Pons (tissue), 1 donor: Measurements from ENCODE around the gene LMO7.

ENCODE experiments used
- DNase-seq: peaks from one replicate; pipeline ENCODE4 v3.0.0-alpha.2; 2016; ENCODE audit warnings: low spot score

The LMO7 gene

DNA sequence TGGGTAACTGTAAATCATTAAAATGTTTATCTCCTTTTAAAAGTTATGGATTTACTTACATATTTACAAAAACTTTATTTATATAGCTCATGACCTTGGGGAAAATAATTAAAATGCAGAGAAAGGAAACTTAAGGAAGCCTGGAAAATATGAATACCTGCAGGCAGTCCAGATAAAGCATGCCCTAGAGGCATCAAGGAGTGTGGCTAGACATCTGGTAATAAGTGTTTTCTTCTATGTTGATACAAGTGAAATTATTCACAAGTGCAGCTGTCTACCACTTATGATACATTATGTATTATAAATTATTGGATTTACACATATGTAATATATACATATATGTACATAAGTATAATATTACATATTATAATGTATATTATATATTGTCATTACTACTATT lies 207.9 kb downstream of the LMO7 start:
- DNase-seq: no peak

DNA sequence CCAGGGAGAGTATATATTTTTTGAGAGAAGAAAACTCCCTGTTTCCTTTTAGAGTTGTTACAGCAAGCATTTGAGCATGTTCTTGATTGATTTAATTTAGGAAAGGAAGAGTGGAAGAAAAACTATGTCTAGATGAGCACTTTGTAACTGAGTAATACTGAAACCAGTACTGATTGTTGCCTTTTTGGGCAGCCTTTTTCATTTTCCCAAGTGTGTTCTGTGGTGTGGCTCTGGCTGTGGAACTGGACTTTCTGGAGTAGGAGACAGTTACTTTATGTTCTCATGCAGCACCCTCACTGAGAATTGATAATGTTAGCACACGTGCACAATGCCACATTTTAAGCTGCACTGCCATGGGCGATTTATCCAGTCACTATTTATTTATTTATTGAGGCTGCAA lies 211.5 kb downstream of the LMO7 start:
- DNase-seq: no peak

DNA sequence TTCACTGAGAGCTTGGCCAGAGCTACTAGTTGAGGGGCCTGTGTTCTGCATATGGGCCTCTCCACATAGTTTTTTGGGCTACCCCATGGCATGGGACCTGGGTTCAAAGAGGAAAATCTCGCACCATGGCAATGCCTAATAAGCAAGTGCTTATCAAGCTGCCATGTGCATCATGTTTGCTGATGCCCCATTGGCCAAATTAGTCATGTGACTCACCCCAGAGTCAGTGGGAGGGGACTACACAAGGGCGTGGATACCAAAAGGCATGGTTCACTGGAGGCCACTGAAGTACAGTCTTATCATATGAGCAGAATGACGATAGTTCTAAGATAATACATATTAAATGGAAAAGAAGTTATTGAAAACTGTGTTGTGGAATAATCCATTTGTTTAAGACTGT lies 214.8 kb downstream of the LMO7 start:
- DNase-seq: no peak

DNA sequence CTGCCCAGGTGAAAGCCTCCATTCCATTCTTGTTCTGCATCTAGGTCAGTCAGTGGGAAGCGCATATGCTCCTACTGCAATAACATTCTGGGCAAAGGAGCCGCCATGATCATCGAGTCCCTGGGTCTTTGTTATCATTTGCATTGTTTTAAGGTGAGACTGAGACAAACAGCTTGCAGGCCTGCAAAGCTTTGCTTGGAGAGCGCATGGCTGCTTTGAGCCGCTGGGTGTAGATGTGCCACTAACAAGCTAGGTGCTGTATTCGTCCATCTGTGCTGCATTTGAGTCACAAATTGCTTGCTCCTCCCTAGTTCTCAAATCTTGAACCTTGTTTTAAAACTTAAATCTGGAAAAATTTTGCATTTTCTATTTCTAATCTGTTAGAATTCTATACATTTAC lies 219.1 kb downstream of the LMO7 start:
- no peak for DNase-seq

DNA sequence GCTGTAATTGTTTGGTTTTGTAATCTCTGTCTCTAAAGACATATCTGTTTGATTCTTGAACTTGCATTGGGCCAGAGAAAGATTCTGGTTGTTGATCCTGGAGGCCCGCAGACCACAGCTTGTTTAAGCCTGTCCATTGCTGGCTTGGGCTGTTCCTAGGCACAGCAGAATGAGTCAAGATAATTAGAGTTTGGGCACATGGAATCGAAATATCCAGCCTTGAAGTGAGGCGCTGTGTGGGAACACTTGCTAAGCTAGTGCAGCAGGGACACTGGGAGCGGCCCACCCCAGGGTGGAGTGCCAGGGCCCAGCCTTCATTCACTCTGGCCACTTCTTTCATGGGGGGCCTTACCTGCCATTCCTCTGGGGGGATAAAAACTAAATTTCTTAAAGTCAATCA lies 219.7 kb downstream of the LMO7 start:
- no peak for DNase-seq

DNA sequence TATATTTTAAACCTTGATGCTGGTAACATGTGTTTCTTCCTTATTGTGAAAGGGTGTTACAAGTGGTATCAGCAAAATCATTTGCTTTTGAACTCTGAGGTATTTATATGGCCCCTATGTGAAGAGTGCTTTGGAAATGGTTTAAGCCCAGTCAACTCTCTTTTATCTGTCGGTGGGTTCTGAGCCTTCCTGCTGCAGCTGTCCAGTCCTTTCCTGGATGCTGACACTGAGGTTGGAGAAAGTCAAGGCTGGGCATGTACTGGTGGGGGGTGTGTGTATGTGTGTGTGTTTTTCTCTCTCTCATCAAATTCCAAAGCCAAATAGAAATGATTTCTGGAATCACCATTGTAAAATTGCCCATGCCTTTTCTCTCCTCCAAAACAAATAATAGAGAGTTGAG lies 221.2 kb downstream of the LMO7 start:
- no peak for DNase-seq

DNA sequence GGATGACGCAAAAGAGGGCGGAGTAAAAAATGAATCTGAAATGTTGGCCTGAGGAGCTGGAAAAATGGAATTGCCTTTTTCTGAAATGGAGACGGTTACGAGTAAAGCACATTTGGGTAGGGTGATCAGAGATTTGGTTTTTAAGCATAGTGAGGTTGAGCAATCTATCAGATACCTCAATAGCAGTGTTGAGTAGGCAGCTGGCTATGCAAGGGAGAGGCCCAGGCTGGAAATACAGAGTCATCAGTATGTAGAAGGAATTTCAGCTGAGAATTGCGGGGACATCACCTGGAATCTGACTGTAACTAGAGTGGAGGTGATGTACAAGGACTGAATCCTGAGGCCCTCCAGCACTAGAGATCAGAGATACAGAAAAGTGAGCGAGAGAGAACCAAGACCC lies 224.8 kb downstream of the LMO7 start:
- DNase-seq: no peak

DNA sequence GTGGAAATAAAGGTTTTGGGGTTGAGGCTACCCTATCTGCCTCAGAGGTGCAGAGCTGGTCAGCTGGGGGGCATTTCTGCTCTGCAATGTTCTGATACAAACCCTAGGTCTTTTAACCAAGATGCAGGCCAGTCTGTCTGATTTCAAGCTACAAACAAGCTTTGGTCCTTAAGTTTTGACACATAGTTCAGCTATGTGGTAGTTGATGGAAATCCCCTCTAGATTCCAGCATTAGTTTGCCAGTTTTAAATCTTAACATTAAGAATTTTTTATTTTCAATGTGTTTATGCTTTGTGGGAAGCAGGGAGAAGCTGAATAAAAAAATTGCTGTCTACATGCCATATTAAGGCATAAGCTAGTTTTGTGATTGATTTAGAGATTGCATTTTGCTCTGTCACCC lies 225.7 kb downstream of the LMO7 start:
- DNase-seq: no peak

DNA sequence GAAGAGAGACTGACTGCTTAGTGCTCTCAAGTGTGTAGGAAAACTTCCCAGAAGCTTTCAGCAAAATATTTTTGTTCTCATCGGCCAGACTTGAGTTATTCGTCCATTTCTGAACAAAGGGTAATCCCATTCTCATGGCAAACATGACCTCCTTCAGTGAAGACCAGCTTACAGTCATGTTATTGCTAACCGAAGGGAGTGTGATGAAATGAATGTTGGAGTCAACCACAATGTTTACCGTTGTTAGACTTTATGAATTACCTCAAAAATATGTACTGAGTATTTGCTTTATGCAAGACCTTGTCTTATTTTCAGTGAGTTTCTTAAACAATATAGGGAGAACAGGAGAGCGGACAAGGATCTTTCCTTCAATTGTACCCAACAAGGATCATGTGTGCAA lies 228.6 kb downstream of the LMO7 start:
- no peak for DNase-seq

DNA sequence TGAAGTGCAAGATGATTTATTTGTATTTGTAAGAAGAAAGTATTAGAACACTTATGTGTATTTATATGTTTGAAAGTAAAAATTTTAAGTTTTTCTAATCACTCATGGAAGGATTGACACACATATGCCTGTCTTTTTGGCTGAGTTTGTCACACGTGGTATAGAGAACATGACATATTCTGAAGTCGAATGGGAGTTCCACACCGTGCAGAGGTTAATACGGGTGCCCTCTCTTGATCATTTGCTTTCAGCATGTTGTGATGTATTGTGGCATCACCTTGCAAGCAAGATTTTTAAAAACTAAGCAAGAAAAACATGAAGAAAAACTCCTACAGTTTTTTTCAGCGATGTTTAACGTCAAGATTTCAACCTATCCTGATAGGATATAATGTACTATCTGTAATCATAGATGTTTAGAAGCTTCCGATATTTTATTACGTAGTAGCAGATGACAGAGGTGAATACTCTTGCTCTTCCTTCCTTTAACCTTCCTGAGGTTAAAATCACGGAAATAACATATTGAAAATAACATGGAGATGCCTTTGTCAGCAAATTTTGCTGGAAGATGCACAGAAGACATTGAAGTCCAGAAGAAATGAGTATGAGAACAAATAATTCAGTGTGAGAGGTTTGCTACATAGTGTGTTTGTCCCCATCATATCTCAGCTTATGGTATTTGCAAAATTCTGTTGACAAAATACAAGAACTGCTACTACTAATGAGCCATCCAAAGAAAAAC lies 231.4 kb downstream of the LMO7 start:
- DNase-seq: no peak

DNA sequence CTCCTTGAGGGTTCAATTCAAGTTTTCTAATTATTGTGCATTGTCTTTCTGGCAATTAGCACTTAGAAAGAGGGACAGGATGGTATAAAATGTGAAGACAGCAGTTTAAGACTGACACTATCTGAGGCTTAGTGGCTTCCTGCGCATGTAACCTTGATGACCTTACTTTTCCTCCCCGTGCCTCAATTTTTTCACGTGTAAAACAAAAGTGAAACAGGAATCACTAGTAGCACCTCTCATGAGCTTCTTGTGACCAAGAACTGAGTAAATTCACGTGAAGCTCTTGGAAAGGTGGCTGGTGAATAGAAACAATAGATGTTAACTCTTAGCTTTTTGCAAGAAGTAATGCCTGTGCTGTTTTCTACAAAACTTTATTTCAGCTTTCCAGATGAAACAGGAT lies 233.9 kb downstream of the LMO7 start:
- no peak for DNase-seq

DNA sequence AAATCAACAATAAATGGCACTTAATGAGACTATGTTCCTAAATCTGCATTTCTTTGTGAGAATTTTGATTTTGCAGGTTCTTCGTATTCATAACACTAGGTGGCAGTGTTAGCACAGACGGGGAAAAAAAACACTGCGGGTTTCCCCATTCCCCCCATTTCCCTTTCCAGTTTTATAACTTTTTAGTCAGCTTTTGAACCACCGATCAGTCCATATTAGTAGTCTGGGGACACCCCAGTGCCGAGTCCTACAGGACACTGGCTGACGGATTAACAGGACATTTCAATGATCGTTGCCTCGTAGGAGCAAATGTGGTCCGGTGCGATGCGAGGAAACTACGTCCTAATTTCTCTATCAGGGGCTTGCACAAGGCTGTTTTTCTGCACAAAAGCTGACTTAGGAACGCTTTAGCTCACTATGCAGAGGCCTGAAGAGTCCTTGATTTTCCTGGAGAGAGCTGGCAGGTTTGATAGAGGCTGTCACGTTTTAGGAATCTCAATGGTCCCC lies 234.3 kb downstream of the LMO7 start:
- peak; percentile 29 for DNase-seq

DNA sequence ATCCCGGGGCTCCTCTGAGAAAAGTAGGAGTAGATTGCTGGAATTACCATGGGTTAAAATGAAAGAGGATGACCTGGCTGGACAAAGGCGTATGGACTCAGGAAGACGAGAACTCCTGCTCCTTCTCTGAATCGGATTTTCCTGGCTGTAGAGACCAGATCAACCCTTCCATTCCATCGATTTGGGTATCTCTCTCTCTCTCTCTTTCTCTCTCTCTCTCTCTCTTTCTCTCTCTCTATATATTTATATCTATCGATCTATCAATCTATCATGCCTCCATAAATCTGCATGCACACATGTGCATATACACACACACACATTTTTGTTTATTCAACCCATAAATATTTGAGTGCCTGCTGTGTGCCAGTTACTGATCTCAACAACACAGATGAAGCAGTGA lies 234.9 kb downstream of the LMO7 start:
- no peak for DNase-seq

DNA sequence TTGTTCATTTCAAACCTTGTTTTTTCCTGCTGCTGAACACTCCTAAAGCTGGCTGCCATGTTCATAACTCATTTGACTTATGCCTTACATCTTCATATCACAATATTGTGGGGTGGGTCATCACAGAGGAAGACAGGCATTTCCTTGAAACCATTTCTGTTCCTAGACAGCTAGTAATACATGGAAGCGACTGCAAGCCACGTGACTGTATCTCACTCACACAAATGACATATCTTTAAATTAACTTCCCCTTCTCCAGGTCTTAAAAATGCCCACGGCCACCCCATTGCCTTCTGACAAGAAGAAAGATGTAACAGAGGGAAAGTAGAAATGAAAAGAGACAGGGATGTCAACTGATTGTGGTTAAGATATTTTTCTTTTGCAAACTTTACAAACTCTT lies 236.8 kb downstream of the LMO7 start:
- no peak for DNase-seq

DNA sequence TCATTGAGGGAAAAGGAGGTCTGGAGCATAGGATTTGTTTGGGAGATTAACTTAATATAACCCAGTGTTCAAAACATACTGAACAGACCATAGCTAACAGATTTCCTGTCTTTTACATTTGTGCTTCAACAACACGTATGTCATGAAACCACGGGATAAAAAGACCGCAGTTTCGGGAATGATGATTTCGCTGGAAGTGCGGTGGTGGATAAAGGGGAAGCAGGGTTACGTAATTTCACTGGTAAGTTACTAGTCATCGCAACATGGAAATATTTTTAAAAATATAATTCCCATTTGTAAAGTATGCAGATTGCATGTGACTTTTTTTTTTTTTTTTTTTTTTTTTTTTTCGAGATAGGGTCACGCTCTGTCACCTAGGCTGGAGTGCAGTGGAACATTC lies 237.4 kb downstream of the LMO7 start:
- no peak for DNase-seq

DNA sequence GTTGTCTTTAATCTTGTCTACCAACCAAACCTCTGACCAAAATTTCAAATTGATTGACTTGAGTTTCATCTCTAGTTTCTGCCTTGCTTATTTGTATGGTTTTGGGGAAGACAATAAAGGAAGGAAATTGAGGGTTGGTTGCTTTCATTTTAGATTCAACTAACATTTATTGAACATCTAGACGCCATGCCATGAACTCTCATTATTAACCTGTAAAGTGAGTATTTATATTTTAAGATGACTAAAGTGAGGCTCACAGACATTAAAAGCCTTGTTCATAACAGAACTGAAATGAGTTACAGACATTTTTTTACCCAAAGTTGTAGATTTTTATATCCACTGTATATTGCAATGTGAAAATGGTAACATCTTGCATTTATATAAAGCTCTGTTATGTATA lies 239.3 kb downstream of the LMO7 start:
- no peak for DNase-seq

DNA sequence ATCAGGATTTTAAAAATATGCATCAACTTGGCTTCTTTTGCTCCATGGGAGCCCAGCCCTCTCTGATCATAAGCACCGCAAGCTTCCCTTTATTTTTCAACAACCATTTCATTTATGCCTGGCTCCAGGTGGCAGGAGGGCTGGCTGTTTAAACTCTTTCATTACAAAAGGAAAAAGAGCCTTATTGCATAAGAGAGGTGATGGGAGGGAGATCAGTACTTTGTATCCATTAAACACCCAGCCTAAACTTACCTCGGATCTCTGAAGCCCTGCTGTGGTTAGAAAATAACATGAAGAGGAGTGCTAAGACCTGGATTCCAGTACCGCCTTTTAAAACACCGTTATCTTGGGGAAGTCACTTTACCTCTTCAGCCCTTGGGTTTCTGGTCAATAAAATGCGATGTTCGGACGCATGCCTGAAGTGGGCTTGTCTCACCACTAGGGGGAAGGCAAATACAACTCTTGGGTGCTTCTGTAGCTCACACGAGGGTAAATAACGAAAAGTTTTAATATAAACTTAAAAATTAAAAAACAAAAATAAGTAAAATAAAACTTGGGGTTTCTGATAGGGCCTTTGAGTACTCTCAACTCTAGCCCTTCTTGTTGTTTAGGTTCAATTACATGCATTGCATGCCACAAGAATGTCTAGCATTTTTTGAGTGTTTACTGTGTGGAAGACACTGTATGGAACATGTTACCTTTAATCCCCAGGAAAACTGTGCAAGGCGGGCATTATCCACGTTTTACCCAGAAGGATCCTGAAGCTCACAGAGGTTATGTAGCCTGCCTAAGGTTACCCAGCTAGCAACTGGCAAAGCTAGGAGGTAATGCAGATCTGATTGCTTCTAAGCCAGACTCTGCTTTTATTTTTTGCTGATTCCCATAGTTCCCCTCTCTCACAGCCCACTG lies 240.3 kb downstream of the LMO7 start:
- peak; percentile 75 for DNase-seq

DNA sequence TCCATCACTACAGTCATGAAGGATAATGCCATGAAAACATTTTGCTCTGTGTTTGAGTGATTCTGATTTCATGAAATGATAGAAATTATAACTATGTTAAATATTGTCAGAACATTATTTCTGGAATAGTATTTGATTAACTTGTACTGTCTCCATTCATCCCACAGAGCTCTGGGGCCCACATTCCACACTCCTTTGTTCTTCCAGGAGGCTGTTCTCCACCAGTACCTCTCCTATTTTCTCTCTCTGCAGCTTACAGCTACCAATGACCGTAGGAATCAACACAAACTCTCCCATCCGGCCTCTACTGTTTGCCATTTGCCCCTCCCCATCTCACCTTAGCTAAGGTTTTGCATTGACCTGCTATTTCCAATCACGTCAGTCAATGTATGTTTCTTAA lies 240.9 kb downstream of the LMO7 start:
- no peak for DNase-seq

DNA sequence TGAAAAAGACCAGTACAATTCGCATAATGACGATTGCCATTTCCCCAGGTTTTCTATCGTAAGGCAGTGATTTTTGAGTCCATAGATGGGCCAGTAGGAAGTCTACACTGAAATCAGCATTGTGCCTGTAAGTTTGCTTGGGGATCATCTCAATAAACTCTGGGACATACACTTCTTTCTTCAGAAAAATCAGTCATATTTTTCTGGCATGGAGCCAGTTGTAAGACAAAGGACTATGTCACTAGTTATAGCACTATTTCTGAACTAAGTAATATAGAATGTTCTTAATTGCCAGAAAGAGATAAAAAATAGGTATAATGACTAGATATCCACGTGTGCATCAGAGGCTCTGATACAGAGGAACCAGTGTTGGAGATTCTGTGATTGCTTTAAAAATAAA lies 243.5 kb downstream of the LMO7 start:
- no peak for DNase-seq

DNA sequence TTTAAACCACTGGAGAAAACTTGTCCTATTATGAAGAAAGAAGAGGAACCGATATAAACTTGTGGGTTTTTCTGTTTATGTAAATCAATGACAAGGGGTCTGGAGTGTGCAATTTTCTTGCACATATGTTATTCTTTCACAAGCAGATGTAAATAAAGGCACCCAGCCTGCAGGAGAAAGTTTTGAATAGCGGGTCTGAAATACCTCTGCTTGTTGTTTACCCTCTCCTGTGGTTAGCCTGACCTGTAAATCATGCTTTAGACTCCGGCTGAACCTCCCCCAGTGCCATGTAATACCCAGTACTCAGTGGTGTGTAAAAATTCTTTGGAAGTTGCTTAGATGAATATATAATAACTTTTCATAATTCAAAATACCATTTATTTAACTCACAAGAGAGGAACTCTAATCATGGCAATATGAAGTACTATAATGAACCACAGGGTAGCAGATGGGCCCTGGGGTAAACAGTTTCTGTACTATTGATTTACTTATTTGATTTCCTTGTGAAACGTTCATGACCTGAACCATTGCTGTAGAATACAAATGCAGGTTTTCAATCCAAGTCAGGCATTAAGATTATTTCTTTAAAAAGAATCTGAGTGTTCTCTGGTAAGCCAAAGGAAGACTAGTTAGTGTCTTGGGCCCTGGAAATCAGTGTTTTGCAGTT lies 245.1 kb downstream of the LMO7 start:
- DNase-seq: no peak

DNA sequence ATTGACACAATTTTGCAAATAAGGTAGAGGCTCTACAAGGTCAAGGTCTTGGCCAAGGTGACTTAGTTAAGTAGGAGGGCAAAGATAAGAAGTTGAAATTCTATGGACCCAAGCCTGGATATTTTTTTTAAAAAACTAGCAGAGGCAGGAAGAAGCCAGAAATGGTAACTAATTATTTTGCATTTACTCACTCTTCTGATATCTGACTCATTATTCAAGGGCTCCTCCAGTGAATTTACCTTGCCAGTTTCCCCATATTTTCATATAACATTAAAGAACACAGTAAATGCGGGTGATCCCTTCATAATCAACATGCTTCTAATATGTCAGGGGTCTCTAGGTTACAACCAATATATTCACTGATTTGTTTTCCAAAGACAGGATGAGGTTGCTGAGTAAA lies 246.1 kb downstream of the LMO7 start:
- DNase-seq: no peak

DNA sequence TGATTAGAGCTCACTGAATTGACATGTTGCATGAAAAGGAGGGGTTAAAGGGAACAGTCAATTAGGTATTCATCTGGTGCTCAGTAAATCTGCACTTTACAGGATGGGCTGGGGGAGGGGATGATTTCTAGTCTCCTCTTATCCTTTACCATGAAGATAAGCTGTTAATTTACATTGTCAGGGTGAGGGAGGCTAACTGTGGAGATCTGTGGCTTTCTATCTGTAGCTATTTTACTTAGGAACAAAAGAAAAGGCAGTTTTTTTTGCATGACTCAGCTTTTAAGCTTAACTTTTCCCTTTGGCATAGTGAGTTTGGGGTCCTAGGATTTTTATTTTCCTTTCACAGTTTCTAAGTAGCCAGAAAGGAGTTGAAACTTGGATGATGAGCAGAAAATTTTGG lies 253.3 kb downstream of the LMO7 start:
- DNase-seq: no peak

DNA sequence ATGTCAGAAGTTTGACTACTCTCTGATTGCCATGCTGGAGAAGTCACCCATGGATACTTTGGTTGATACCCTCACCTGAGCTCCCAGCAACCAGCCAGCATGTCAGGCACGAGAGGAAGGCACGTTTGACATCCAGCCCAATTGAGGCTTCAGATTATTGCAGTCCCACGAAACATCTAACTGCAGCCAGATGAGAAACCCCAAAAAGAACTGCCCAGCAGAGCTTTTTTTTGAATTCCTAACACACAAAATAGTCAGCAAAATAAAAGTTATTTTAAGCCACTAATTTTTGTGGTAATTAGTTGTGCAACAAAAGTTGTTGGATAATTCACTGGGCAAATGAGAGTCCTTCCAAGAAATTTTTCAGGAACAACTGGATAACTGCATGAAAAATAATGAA lies 259.0 kb downstream of the LMO7 start:
- no peak for DNase-seq
